Neural progenitor cell (in vitro differentiated cells): ENCODE data around the gene FIBCD1. TPM values are rescaled to one million over a fixed set of nuclear protein-coding genes. Genes with fewer than 3 reads are reported as not detected.

Experiments used
- DNase-seq: peaks from one replicate; pipeline ENCODE4 v3.0.0-alpha.2; 2016; ENCODE audit warnings: low spot score
- H2AFZ ChIP-seq: fragments of 200-600 bp; sonication (generic); replicated peaks from 2 replicates; pipeline ENCODE4 v1.6.1; 2016; ENCODE audit warnings: antibody characterized with exemption
- H3F3A ChIP-seq: fragments of 200-600 bp; sonication (generic); 2 replicates; pipeline ENCODE4 v1.6.1; 2016; ENCODE audit warnings: antibody characterized with exemption, low read depth
- H3K27ac ChIP-seq: fragments of 200-600 bp; sonication (generic); 2 replicates; pipeline ENCODE4 v1.5.1; 2016; ENCODE audit warnings: mild to moderate bottlenecking
- H3K27me3 ChIP-seq: fragments of 200-600 bp; sonication (generic); 2 replicates; pipeline ENCODE4 v1.6.1; 2016; ENCODE audit warnings: mild to moderate bottlenecking, moderate library complexity
- H3K36me3 ChIP-seq: fragments of 200-600 bp; sonication (generic); 2 replicates; pipeline ENCODE4 v1.5.1; 2016
- H3K4me1 ChIP-seq: fragments of 200-600 bp; sonication (generic); 2 replicates; pipeline ENCODE4 v1.6.1; 2016; ENCODE audit warnings: mixed run types
- H3K4me2 ChIP-seq: fragments of 200-600 bp; sonication (generic); 2 replicates; pipeline ENCODE4 v1.6.1; 2016
- H3K4me3 ChIP-seq: fragments of 200-600 bp; sonication (generic); 2 replicates; pipeline ENCODE4 v1.5.1; 2016
- H3K79me2 ChIP-seq: fragments of 200-600 bp; sonication (generic); 2 replicates; pipeline ENCODE4 v1.6.1; 2016; ENCODE audit warnings: low read depth
- H3K9ac ChIP-seq: fragments of 200-600 bp; sonication (generic); 2 replicates; pipeline ENCODE4 v1.6.1; 2016
- H3K9me3 ChIP-seq: fragments of 200-600 bp; sonication (generic); 2 replicates; pipeline ENCODE4 v1.5.1; 2016; ENCODE audit warnings: low read depth
- H4K20me1 ChIP-seq: fragments of 200-600 bp; sonication (generic); 2 replicates; pipeline ENCODE4 v1.6.1; 2016; ENCODE audit warnings: low read depth
- H3K27ac Mint-ChIP-seq: 3 replicates; pipeline ENCODE4 v1.8.0; 2021; ENCODE audit warnings: mixed read lengths
- H3K27me3 Mint-ChIP-seq: 2 replicates; pipeline ENCODE4 v1.8.0; 2022; ENCODE audit warnings: low read depth, mild to moderate bottlenecking, inconsistent platforms, moderate library complexity, mixed read lengths; ENCODE audit not compliant: insufficient read depth
- H3K36me3 Mint-ChIP-seq: 3 replicates; pipeline ENCODE4 v1.8.0; 2021; ENCODE audit warnings: mixed read lengths
- H3K4me1 Mint-ChIP-seq: 3 replicates; pipeline ENCODE4 v1.8.0; 2021; ENCODE audit warnings: mixed read lengths
- H3K4me3 Mint-ChIP-seq: 3 replicates; pipeline ENCODE4 v1.8.0; 2021; ENCODE audit warnings: mild to moderate bottlenecking, moderate library complexity, mixed read lengths
- H3K9me3 Mint-ChIP-seq: 3 replicates; pipeline ENCODE4 v1.8.0; 2020; ENCODE audit warnings: mixed read lengths
- EZH2 ChIP-seq: fragments of 200-600 bp; sonication (generic); IDR thresholded peaks from 2 replicates; pipeline ENCODE4 v1.6.1; 2017; ENCODE audit warnings: antibody characterized with exemption, mild to moderate bottlenecking, moderate library complexity
- EZH2phosphoT487 ChIP-seq: fragments of 200-600 bp; sonication (generic); IDR thresholded peaks from 2 replicates; pipeline ENCODE4 v1.6.1; 2017; ENCODE audit warnings: antibody characterized with exemption
- total RNA-seq: library from RNA; depleted of rRNA; stranded (reverse); fragments of >200 nt; gene quantifications from 2 replicates; pipeline ENCODE4 v1.2.3, GENCODE V29; 2015; ENCODE audit warnings: low replicate concordance
- TF ChIP-seq, protein P1 (sequence below): fragments of 200-600 bp; sonication (generic); IDR thresholded peaks from 2 replicates; pipeline ENCODE4 v1.5.1; 2017; ENCODE audit warnings: antibody characterized with exemption, mild to moderate bottlenecking

FIBCD1 gene
- total RNA-seq, 1 donor from 2014 or later, result 1.8 TPM

DNA sequence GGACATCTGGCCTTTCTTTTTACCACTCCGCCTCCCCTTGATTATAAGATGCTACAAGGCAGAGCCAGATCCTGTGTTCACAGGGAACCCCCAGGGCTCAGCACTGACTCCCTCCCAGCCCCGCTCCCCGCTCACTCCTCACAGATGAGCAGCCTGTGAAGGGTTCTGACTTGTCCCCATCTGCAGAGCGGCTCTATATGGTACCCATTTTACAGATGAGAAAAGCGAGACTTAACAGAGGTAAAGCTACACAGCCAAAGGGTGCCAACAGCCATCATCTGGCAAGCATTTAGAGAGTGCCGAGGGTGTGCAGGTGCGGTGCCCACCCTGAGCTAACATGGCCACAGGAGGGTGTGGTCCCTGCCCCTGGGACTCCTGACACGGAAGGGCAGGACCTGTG lies 18.8 kb downstream of the FIBCD1 start:
- Mint-ChIP-seq H3K27me3 (peaks cover 33% of the 10 kb centered on the region), H3K9me3 (peaks cover 3% of the 10 kb centered on the region), H3K4me3 (no peak overlapping the region), H3K36me3 (no peaks in the 10 kb centered on the region), H3K4me1 (peaks cover 42% of the 10 kb centered on the region), H3K27ac (peak overlapping the region; percentile 85)
- Histone ChIP-seq H3K9ac (no peak overlapping the region), H3F3A (peaks cover 10% of the 10 kb centered on the region), H3K27me3 (no peaks in the 10 kb centered on the region), H3K4me2 (peak overlapping the region; percentile 45), H3K4me3 (no peak overlapping the region), H3K27ac (no peak overlapping the region), H3K4me1 (peaks cover 39% of the 10 kb centered on the region), H4K20me1 (peaks cover 26% of the 10 kb centered on the region), H3K9me3 (no peaks in the 10 kb centered on the region), H3K79me2 (no peaks in the 10 kb centered on the region), H2AFZ (no peak overlapping the region), H3K36me3 (no peaks in the 10 kb centered on the region)
- no peak for DNase-seq
- TF ChIP-seq EZH2phosphoT487 (no peak), EZH2 (no peak)
- TF ChIP-seq, protein P1, sequence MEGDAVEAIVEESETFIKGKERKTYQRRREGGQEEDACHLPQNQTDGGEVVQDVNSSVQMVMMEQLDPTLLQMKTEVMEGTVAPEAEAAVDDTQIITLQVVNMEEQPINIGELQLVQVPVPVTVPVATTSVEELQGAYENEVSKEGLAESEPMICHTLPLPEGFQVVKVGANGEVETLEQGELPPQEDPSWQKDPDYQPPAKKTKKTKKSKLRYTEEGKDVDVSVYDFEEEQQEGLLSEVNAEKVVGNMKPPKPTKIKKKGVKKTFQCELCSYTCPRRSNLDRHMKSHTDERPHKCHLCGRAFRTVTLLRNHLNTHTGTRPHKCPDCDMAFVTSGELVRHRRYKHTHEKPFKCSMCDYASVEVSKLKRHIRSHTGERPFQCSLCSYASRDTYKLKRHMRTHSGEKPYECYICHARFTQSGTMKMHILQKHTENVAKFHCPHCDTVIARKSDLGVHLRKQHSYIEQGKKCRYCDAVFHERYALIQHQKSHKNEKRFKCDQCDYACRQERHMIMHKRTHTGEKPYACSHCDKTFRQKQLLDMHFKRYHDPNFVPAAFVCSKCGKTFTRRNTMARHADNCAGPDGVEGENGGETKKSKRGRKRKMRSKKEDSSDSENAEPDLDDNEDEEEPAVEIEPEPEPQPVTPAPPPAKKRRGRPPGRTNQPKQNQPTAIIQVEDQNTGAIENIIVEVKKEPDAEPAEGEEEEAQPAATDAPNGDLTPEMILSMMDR, result no peak

DNA sequence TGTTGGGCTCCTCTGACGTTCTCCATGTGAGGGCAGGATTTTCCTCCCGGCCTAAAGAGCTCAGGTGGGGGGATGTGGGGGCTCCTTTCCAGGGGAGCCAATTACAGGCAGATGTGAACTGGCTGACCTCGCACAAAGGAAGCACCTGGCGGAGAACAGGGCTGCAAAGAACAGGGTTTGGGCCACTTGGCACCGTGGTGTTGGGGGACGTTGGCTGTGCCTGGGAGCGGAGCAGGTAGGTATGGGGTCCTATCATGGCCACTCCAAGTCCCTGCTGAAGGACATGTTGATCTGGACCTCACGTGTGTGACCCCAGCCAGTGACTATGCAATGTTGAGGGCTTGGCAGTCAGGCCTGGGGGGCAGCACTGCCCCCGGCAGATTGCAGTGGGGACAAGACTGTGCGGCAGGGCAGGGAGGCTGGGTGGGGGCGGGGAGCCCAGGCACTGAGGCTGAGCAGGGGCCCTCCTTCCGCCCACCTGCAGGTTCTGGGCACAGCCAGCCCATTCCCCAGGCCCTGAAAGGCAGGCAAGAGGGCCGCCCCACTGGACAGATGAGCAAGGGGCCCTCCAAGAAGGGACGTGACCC lies 19.4 kb downstream of the FIBCD1 start:
- Histone ChIP-seq H3K4me1 (peaks cover 39% of the 10 kb centered on the region), H3K9ac (no peak overlapping the region), H3K79me2 (no peaks in the 10 kb centered on the region), H2AFZ (no peak overlapping the region), H3K27ac (no peak overlapping the region), H3K9me3 (no peaks in the 10 kb centered on the region), H3K36me3 (no peaks in the 10 kb centered on the region), H3K4me3 (no peak overlapping the region), H4K20me1 (peaks cover 26% of the 10 kb centered on the region), H3F3A (peaks cover 10% of the 10 kb centered on the region), H3K27me3 (no peaks in the 10 kb centered on the region), H3K4me2 (no peak overlapping the region)
- Mint-ChIP-seq H3K4me3 (no peak overlapping the region), H3K27me3 (peaks cover 33% of the 10 kb centered on the region), H3K36me3 (no peaks in the 10 kb centered on the region), H3K4me1 (peaks cover 42% of the 10 kb centered on the region), H3K9me3 (peaks cover 3% of the 10 kb centered on the region), H3K27ac (no peak overlapping the region)
- TF ChIP-seq, protein P1, result no peak
- TF ChIP-seq EZH2phosphoT487, result no peak
- no peak for TF ChIP-seq EZH2
- DNase-seq, result no peak

DNA sequence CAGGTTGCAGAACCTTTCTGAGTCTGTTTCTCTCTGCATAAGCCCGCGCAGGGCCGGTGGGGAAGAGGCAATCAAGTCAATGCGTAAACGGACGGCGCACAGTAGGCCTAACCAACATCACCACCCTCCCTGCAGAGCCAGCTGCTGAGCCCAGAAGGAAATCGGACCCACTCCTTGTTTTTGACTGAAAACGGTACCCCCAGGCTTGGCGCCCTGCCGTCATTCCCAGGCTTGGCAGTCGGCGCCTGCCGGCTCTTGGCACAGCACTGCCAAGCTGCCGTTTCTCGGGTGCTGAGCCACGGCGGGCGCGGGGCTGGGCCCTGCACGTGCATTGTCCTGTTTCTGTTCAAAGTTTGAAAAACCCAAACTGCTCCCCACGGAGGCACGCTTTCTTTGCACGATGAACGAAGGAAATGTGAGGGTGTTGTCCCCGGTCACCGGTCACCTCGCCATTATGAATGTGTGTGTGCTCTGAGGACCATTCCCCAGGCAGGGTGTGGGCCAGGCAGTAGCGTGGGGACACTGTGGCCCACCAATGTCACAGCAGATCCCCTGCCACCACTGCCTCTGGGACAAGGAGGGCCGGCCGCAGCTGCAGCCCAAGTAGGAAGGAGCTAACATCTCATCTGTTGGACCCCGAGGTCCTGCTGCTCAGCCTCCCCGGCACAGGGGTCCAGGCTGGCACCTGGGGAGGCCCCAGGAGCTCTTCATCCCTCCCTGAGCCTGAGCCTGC lies 20.1 kb downstream of the FIBCD1 start:
- Histone ChIP-seq H3K4me2 (no peak overlapping the region), H3K9ac (no peak overlapping the region), H3F3A (peaks cover 13% of the 10 kb centered on the region), H2AFZ (no peak overlapping the region), H4K20me1 (peaks cover 26% of the 10 kb centered on the region), H3K27me3 (no peaks in the 10 kb centered on the region), H3K9me3 (no peaks in the 10 kb centered on the region), H3K36me3 (no peaks in the 10 kb centered on the region), H3K79me2 (no peaks in the 10 kb centered on the region), H3K4me1 (peaks cover 44% of the 10 kb centered on the region), H3K4me3 (no peak overlapping the region), H3K27ac (no peak overlapping the region)
- Mint-ChIP-seq H3K9me3 (peaks cover 3% of the 10 kb centered on the region), H3K4me3 (no peak overlapping the region), H3K36me3 (no peaks in the 10 kb centered on the region), H3K27ac (peak overlapping the region; percentile 66), H3K27me3 (peaks cover 33% of the 10 kb centered on the region), H3K4me1 (peaks cover 44% of the 10 kb centered on the region)
- TF ChIP-seq EZH2phosphoT487 (no peak), EZH2 (no peak)
- TF ChIP-seq, protein P1, result no peak
- DNase-seq, result no peak
